Measurements from ENCODE around the gene TMEM229B.

TMEM229B gene

GRCh38 chr14:67487937-67488893 is at the start of gene TMEM229B:
TMEM229B (minus strand) TSS chr14:67488721; CDS start chr14:67473923, 14,798 bp downstream.
- DNase-seq (ENCODE audit: low read depth): peak; percentile 53

DNA sequence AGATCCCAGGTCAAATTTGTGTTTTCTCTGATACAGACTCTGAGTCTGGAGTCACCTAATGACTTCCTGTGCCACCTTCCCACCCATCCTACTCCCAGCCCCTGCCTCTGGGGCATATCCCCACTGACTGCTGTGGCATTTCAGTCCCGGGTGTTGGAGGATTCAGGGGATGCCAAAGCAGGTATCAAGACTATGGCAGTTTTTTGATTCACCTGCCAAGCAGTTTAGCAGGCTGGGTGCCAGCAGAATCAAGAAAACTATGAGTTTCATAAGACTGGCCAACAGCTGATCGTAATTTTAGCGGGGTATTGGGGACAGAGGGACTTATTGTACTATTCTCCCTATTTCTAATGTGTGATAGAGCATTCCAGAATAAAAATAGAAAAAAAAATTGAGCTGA is 49.2 kb upstream of the TMEM229B start:
- no peak for DNase-seq (ENCODE audit: low read depth)

DNA sequence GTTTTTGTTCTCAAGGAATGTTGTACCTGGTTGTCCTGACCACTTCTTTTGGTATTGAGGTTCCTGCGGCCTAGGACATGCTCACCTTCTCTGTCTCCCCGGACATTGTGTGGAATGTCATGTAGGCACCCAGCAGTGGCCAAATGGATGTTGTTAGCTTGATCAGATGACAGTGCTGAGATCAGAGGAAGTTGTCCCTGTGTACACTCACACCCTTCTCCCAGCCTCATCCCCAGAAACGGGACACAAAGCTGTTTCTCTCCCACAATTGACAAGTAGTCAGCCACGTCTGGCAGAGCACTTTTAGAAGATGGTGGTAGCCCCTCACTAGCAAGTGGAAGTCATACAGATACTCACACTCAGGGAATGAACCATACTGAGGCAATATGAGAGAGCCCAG is 47.6 kb upstream of the TMEM229B start:
- no peak for DNase-seq (ENCODE audit: low read depth)

- DNase-seq (ENCODE audit: low read depth): no peak
Measured at GRCh38 chr14:67533754-67534085, 45.2 kb upstream of the TMEM229B start.

DNA sequence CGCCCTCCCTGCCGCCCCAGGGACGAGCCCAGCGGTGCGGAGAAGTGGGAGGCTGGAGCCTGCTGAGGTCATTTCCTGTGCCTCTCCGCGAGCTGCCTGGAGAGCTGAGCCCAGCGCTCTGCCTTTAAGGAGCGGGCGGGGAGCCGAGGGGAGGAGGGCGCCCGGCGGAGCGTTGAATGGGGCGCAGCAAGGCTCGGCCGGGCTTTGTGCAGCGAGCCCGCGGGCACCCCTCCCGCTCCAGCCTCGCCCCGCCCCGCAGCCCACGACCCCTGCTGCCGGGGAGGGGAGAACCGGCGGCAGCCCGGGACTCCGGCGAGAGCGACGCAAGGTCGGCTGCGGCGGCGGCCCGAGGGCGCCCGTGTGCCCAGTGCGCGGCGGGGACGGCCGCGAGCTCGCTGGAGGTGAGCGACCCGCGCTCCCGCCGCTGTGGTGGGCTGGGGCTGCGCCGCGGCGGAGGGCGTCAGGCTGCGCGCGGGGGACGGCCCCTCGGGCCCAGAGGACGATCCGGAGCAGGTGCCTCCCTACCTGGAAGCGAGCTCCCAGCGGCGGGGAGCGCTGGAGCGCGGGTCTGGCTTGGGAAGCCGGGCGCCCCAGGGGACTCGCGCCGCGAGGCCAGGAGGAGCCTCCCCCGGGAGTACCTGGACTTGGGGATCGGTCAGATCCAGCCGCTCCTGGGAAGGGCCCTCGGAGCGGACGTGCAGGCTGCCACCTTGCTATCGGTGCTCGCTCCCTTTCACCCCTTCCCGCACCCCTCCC is 44.7 kb upstream of the TMEM229B start, which contains the start of gene PLEKHH1:
PLEKHH1 (plus strand) TSS at position 293 of the 756 bp plus-strand sequence. CDS start 8,578 bp downstream, outside the sequence.
- peak; percentile 24 for DNase-seq (ENCODE audit: low read depth)

- no peak for DNase-seq (ENCODE audit: low read depth)
Measured at GRCh38 chr14:67532606-67532997, 44.1 kb upstream of the TMEM229B start.

- DNase-seq (ENCODE audit: low read depth): no peak
Measured at GRCh38 chr14:67529947-67530935, 41.7 kb upstream of the TMEM229B start.

GRCh38 chr14:67528276-67528675 is 39.8 kb upstream of the TMEM229B start:
- DNase-seq (ENCODE audit: low read depth): no peak

- no peak for DNase-seq (ENCODE audit: low read depth)
Measured at GRCh38 chr14:67527756-67528155, 39.2 kb upstream of the TMEM229B start.

- DNase-seq (ENCODE audit: low read depth): no peak
Measured at GRCh38 chr14:67526676-67527459, 38.3 kb upstream of the TMEM229B start.

GRCh38 chr14:67526181-67526580 is 37.7 kb upstream of the TMEM229B start:
- DNase-seq (ENCODE audit: low read depth): no peak

DNA sequence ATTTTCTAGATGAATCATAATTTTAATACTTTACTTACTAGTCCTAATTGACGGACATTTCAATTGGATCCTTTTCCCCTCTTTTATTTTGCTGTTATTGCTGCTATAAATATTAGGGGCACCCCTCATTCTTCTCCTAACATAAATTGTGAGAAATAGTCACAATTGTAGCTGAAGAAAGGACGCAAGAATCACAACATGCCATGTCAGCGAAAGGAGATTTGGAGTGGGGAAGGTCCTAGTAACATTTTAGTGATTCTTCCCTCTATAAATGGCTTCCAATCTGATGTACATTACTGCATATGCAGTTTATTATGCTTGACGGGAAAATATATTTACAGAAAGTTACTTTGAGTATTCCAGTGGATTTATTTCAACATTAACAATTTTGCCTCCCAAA is 36.9 kb upstream of the TMEM229B start:
- DNase-seq (ENCODE audit: low read depth): no peak

- no peak for DNase-seq (ENCODE audit: low read depth)
Measured at GRCh38 chr14:67524634-67524963, 36.1 kb upstream of the TMEM229B start.

- DNase-seq (ENCODE audit: low read depth): no peak
Measured at GRCh38 chr14:67523764-67524633, 35.5 kb upstream of the TMEM229B start.

- no peak for DNase-seq (ENCODE audit: low read depth)
Measured at GRCh38 chr14:67522270-67522669, 33.7 kb upstream of the TMEM229B start.

DNA sequence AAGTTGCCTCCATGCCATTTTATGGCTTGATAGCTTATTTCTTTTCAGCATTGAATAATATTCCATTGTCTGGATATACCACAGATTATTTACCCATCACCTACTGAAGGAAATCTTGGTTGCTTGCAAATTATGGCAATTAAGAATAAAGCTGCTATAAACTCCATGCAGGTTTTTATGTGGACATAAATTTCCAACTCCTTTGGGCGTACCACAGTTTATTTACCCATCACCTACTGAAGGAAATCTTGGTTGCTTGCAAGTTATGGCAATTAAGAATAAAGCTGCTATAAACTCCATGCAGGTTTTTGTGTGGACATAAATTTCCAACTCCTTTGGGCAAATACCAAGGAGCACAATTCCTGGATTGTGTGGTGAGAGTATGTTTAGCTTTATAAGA is 32.0 kb upstream of the TMEM229B start:
- no peak for DNase-seq (ENCODE audit: low read depth)

- no peak for DNase-seq (ENCODE audit: low read depth)
Measured at GRCh38 chr14:67519406-67519805, 30.9 kb upstream of the TMEM229B start.

- DNase-seq (ENCODE audit: low read depth): no peak
Measured at GRCh38 chr14:67517083-67517482, 28.6 kb upstream of the TMEM229B start.

DNA sequence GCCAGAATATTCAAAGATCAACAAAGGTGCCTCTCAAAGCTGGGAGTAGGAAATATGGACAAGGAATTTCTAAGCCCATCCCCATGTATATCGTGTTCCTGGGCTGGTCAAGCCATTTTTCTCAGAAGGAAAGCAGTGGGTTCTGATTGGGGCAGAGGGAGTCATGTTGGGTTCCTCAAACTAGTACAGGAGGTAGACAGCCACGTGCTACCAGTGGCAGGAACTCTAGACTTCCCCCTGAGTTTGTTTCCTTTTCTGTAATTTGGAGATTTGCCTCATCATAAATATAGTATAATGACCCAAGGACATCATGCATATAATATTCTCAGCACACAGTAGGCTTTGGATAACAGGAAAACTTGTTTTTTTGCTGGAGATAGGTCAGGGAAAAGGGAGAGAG is 28.2 kb upstream of the TMEM229B start:
- DNase-seq (ENCODE audit: low read depth): no peak

Measured in activated T-cell treated with anti-CD3 and anti-CD28 coated beads for 1 hour (primary cell).